ENCODE measurements around the gene GRAMD1B.

DNA sequence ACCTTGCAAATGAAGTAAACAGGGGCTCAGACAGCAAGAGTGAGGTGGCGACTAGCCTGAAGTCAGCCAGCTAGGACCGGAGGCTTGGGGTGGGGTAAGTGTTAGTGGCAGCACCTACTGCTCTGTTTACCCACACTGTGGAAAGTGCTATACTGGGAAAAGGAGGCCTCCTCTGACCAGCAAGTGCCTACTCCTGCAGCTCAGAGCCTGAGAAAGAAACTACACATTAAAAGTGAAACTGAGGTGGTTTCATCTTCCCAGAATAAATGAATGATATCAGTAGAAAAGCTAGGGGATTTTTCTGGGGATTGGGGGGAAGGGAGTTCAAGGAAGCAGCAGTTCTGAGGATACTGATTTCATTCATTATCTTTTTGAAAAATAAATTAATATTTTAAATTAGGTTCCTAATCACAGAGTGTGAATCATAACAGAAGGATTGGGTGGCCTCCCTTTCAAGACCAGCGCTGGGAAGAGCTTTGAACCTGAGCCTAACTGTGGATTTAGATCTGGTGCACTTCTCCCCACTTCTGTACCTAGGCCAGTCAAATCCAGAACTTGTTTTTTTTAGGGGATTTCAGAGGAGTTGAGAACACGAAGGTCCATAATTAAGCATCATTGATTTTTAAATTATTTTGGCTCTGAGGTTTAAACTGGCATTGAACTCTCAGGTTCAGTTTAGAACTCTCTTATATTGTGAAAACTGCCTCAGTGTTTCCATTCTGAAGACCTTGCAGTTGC, 48.1 kb upstream of the GRAMD1B start:
- TF ChIP-seq, protein P1, sequence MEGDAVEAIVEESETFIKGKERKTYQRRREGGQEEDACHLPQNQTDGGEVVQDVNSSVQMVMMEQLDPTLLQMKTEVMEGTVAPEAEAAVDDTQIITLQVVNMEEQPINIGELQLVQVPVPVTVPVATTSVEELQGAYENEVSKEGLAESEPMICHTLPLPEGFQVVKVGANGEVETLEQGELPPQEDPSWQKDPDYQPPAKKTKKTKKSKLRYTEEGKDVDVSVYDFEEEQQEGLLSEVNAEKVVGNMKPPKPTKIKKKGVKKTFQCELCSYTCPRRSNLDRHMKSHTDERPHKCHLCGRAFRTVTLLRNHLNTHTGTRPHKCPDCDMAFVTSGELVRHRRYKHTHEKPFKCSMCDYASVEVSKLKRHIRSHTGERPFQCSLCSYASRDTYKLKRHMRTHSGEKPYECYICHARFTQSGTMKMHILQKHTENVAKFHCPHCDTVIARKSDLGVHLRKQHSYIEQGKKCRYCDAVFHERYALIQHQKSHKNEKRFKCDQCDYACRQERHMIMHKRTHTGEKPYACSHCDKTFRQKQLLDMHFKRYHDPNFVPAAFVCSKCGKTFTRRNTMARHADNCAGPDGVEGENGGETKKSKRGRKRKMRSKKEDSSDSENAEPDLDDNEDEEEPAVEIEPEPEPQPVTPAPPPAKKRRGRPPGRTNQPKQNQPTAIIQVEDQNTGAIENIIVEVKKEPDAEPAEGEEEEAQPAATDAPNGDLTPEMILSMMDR (IDR thresholded peaks at IDR 0.05) = no peak
- TF ChIP-seq POLR2A (IDR thresholded peaks at IDR 0.05) = no peak
